ENCODE measurements around the gene CERK.

DNA sequence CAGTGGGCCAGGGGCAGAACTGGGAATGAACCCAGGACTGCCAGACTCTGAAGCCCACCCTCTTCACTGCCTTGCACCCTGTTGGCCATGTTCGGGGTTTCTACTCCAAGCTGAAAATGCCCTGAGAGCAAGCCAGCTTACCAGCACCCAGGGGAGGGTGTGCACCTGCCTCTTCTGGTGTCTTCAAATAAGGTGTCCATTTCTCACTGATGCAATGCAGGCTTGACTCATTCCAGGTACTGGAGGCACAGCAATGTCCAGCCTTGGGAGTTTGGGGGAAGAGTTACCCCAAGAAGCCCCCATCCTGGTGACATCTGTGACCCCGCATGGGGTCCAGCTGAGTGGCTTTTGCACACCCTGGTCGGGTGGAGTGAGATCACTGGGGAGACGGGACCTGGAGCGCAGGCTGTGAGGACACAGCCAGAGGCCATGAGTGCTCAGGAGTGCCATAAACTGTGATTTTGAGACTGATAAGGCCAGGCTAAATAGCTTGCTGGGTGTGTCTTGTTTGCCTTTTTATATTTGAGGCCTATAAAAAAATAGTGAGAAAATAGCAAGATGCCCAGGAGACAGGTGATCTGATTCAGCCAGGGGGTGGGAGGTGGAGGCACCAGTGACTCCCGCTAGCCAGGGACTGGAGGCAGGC is 4.6 kb upstream of the CERK start:
- TF ChIP-seq CTCF (IDR thresholded peaks at IDR 0.05; ENCODE audit: low read depth, low read length), result no peak
- TF ChIP-seq EZH2phosphoT487 (IDR thresholded peaks at IDR 0.05; ENCODE audit: low read depth), result no peak

Data from OCI-LY3 (cell line).